Spleen (tissue), 11 donors: ENCODE data around the gene NEIL1. TPM values are rescaled to one million over a fixed set of nuclear protein-coding genes. Genes with fewer than 3 reads are reported as not detected.
A peak's percentile ranks its signal among the peaks of the same experiment; 100 is the strongest.
"Not testable (repeated sequence)": the region's sequence is repeated elsewhere in the genome, so short reads cannot be mapped to it uniquely, and the experiment has no call there.

Source experiments
- DNase-seq: peaks from one replicate; pipeline ENCODE4 v3.0.0-alpha.2; 2020
- H3K27ac ChIP-seq, 8 donors: fragments of 200-600 bp; sonication (generic) in 7 of 8; 1 replicate in 4 of 8; 2 replicates in 4 of 8; pipeline versions ENCODE4 v1.5.0 to v1.8.0; 2016 to 2021; ENCODE audit warnings: inconsistent platforms in 4 of 8, mild to moderate bottlenecking in 4 of 8, moderate library complexity in 1 of 8
- H3K27me3 ChIP-seq, 7 donors: fragments of 200-600 bp; sonication (generic) in 6 of 7; replicated peaks in 1 of 7; 1 replicate in 4 of 7; 2 replicates in 3 of 7; pipeline versions ENCODE4 v1.5.0 to v1.8.0; 2016 to 2021; ENCODE audit warnings: inconsistent platforms in 3 of 7, mild to moderate bottlenecking in 1 of 7
- H3K36me3 ChIP-seq, 6 donors: fragments of 200-600 bp; sonication (generic) in 5 of 6; 1 replicate in 4 of 6; 2 replicates in 2 of 6; pipeline versions ENCODE4 v1.5.0 to v1.8.0; 2016 to 2021; ENCODE audit warnings: inconsistent platforms in 2 of 6
- H3K4me1 ChIP-seq, 6 donors: fragments of 200-600 bp; sonication (generic) in 5 of 6; 1 replicate in 3 of 6; 2 replicates in 3 of 6; pipeline versions ENCODE4 v1.5.0 to v1.8.0; 2016 to 2021; ENCODE audit warnings: inconsistent platforms in 3 of 6
- H3K4me3 ChIP-seq, 8 donors: fragments of 200-600 bp; sonication (generic) in 7 of 8; 1 replicate in 4 of 8; 2 replicates in 4 of 8; pipeline versions ENCODE4 v1.5.0 to v1.8.0; 2016 to 2021; ENCODE audit warnings: inconsistent platforms in 4 of 8, mild to moderate bottlenecking in 4 of 8, moderate library complexity in 2 of 8
- H3K9me3 ChIP-seq, 8 donors: fragments of 200-600 bp; sonication (generic) in 7 of 8; 1 replicate in 4 of 8; 2 replicates in 4 of 8; pipeline versions ENCODE4 v1.5.0 to v1.8.0; 2016 to 2021; ENCODE audit warnings: inconsistent platforms in 4 of 8
- CTCF ChIP-seq, 11 experiments: fragments of 200-600 bp in 7 of 11; fragments of 450-650 bp in 4 of 11; sonication (generic) in 4 of 11; IDR thresholded peaks in 8 of 11; conservative IDR thresholded peaks in 3 of 11; 1 replicate in 7 of 11; 2 replicates in 4 of 11; pipeline versions ENCODE4 v1.4.0 to v1.8.0; 2016 to 2021; ENCODE audit warnings: antibody characterized with exemption in 11 of 11, inconsistent platforms in 4 of 11, mild to moderate bottlenecking in 1 of 11
- POLR2A ChIP-seq, 3 donors: fragments of 450-650 bp; IDR thresholded peaks; one replicate each; pipeline ENCODE4 v1.5.1; 2017; ENCODE audit warnings: antibody characterized with exemption in 3 of 3, mild to moderate bottlenecking in 1 of 3
- POLR2AphosphoS5 ChIP-seq, 3 donors: sonication (generic); formaldehyde crosslinking; IDR thresholded peaks; one replicate each; pipeline ENCODE4 v1.5.1; 2017; ENCODE audit warnings: antibody characterized with exemption in 3 of 3
- whole genome bisulfite sequencing, 5 donors: extraction: QIAGEN DNeasy Blood & Tissue Kit in 3 of 5; methylation state at CpG; one replicate each; pipeline versions ENCODE4 v1.1.5 to v1.1.7; 2013 to 2018; 5-methylcytosine and 5-hydroxymethylcytosine counted together
- intact Hi-C: fragments of 100-400 bp; cut with DNase I; formaldehyde crosslinking; loops from one replicate; pipeline ENCODE4 v1.15.0; 2023; ENCODE audit warnings: low total_unique reads
- polyA plus RNA-seq, 3 donors: library from polyadenylated mRNA; stranded (reverse); fragments of 200-250 nt; gene quantifications; one replicate each; pipeline ENCODE4 v1.2.1, GENCODE V29; 2013
- total RNA-seq, 7 donors: library from RNA; depleted of rRNA in 3 of 7; stranded (reverse); fragments of >200 nt in 3 of 7; fragmentation: NEBNext Ultra II Directional in 4 of 7; extraction: Animal tissue kit (Norgen Biotek cat#: 25700) in 4 of 7; gene quantifications; one replicate each; pipeline versions ENCODE4 v1.1.0 to v1.2.1, GENCODE V29; 2016 to 2021
- donor health status: healthy with polysubstance abuse.
- donor health status: DM: no; HTN: no; CAD: no; lungs with moderate emphysema.
- donor health status: DM: no; HTN: no; CAD: no.
- donor health status: Bipolar disorder and iron deficiency.
- donor health status: healthy.
- donor health status: DM: no; HTN: no; CAD: no.
- donor health status: DM: yes; HTN: yes; CAD: no.

NEIL1 gene
- total and polyA plus RNA-seq, 10 donors, result 27.5 to 68.1 (median 45.5) TPM

- no peak for DNase-seq
- H3K27me3 ChIP-seq, result peaks cover 0 to 23% (median 0%) of the 10 kb centered on the region in 7 donors
- TF ChIP-seq POLR2AphosphoS5 (IDR thresholded peaks at IDR 0.05), result no peak
- no peak for TF ChIP-seq POLR2A (IDR thresholded peaks at IDR 0.05)
- TF ChIP-seq CTCF (IDR thresholded peaks at IDR 0.05 in 8 of 11, conservative IDR thresholded peaks at IDR 0.05 in 3 of 11), result no peak
- WGBS, 5 donors, result 87 to 95% (median 88%) methylated on average over 5 to 9 of the region's 9 CpGs
- no peak overlapping the region for H3K4me3 ChIP-seq
- H3K9me3 ChIP-seq, result no peaks in the 10 kb centered on the region
- no peak overlapping the region for H3K27ac ChIP-seq
- H3K36me3 ChIP-seq, result no peaks in the 10 kb centered on the region
- intact Hi-C loops, result no loop called here
- no peaks in the 10 kb centered on the region for H3K4me1 ChIP-seq
Observed at GRCh38 chr15:75302318-75302717, 44.5 kb upstream of the NEIL1 start.

- peaks cover 0 to 28% (median 0%) of the 10 kb centered on the region in 7 donors for H3K27me3 ChIP-seq
- H3K9me3 ChIP-seq, H3K4me1 ChIP-seq, intact Hi-C loops, DNase-seq, H3K36me3 ChIP-seq, H3K27ac ChIP-seq, H3K4me3 ChIP-seq: not testable (repeated sequence)
- WGBS, 5 donors, result 87 to 96% (median 89%) methylated on average over 4 of the region's 4 CpGs
Observed at GRCh38 chr15:75302753-75303152, 44.1 kb upstream of the NEIL1 start.

- intact Hi-C loops, result no loop called here
- Histone ChIP-seq H3K27ac (no peak overlapping the region), H3K4me1 (no peaks in the 10 kb centered on the region), H3K36me3 (no peaks in the 10 kb centered on the region), H3K27me3 (peaks cover 0 to 35% (median 4%) of the 10 kb centered on the region in 7 donors), H3K4me3 (no peak overlapping the region), H3K9me3 (no peaks in the 10 kb centered on the region)
- TF ChIP-seq POLR2A (IDR thresholded peaks at IDR 0.05) (no peak), POLR2AphosphoS5 (IDR thresholded peaks at IDR 0.05) (no peak), CTCF (IDR thresholded peaks at IDR 0.05 in 8 of 11, conservative IDR thresholded peaks at IDR 0.05 in 3 of 11) (no peak)
- WGBS, 5 donors, result 58 to 84% (median 70%) methylated on average over 3 of the region's 3 CpGs
- no peak for DNase-seq
Observed at GRCh38 chr15:75306188-75306587, 40.7 kb upstream of the NEIL1 start.

- intact Hi-C loops, result no loop called here
Observed at GRCh38 chr15:75307778-75308390, 39.0 kb upstream of the NEIL1 start.

More at GRCh38 chr15:75307778-75308390, 39.0 kb upstream of the NEIL1 start:
- peak in 4 of 11 experiments; percentile 5 to 23 (median 18) for TF ChIP-seq CTCF (IDR thresholded peaks at IDR 0.05 in 8 of 11, conservative IDR thresholded peaks at IDR 0.05 in 3 of 11)
- no peak for TF ChIP-seq POLR2AphosphoS5 (IDR thresholded peaks at IDR 0.05)
- no peak overlapping the region for H3K4me3 ChIP-seq
- 35 to 45% (median 35%) methylated on average over 11 to 15 of the region's 15 CpGs for WGBS, 5 donors
- H3K27ac ChIP-seq, result no peak overlapping the region
- no peak for DNase-seq
- H3K36me3 ChIP-seq, result no peaks in the 10 kb centered on the region
- no peaks in the 10 kb centered on the region for H3K9me3 ChIP-seq
- H3K4me1 ChIP-seq, result no peaks in the 10 kb centered on the region
- H3K27me3 ChIP-seq, result peaks cover 0 to 35% (median 4%) of the 10 kb centered on the region in 7 donors
